Psoas muscle (tissue), 8 donors: Measurements from ENCODE around the gene SLC9B1. TPM values are rescaled to one million over a fixed set of nuclear protein-coding genes. Genes with fewer than 3 reads are reported as not detected.
"Not testable (repeated sequence)": the region's sequence is repeated elsewhere in the genome, so short reads cannot be mapped to it uniquely, and the experiment has no call there.

ENCODE experiments used
- ATAC-seq, 4 donors: fragments of 200-7000 bp; cut with Tn5 transposase; one replicate each; pipeline ENCODE4 v1.9.1; 2020; ENCODE audit warnings: moderate library complexity in 3 of 4, mild to moderate bottlenecking in 2 of 4
- DNase-seq, 2 donors: peaks; one replicate each; pipeline ENCODE4 v3.0.0-alpha.2; 2020
- H3K27ac ChIP-seq: fragments of 200-600 bp; one replicate; pipeline ENCODE4 v1.8.0; 2022
- H3K27me3 ChIP-seq, 3 donors: fragments of 200-600 bp in 1 of 3; one replicate each; pipeline versions ENCODE4 v1.6.1 to v1.8.0; 2013 to 2022; ENCODE audit warnings: low read length in 2 of 3, mild to moderate bottlenecking in 2 of 3, moderate library complexity in 1 of 3; ENCODE audit not compliant: insufficient read depth in 3 of 3
- H3K36me3 ChIP-seq, 2 donors: fragments of 200-600 bp in 1 of 2; one replicate each; pipeline versions ENCODE4 v1.6.1 to v1.8.0; 2013 to 2022; ENCODE audit warnings: low read depth in 1 of 2, mild to moderate bottlenecking in 1 of 2, moderate library complexity in 1 of 2; ENCODE audit not compliant: insufficient read depth in 1 of 2
- H3K4me1 ChIP-seq: fragments of 200-600 bp; one replicate; pipeline ENCODE4 v1.8.0; 2022
- H3K4me3 ChIP-seq: fragments of 200-600 bp; one replicate; pipeline ENCODE4 v1.8.0; 2022; ENCODE audit warnings: mild to moderate bottlenecking
- H3K9me3 ChIP-seq: fragments of 200-600 bp; one replicate; pipeline ENCODE4 v1.8.0; 2022
- CTCF ChIP-seq: fragments of 200-600 bp; IDR thresholded peaks from one replicate; pipeline ENCODE4 v1.8.0; 2022; ENCODE audit warnings: antibody characterized with exemption
- WGBS, 3 donors: extraction: QIAGEN DNeasy Blood & Tissue Kit; methylation state at CpG; one replicate each; pipeline versions ENCODE4 v1.1.6 to v1.1.7; 2013; 5-methylcytosine and 5-hydroxymethylcytosine counted together
- intact Hi-C, 2 donors: fragments of 100-400 bp; cut with DNase I; formaldehyde crosslinking; loops; one replicate each; pipeline versions ENCODE4 v1.11.0 to v1.14.2; 2022
- polyA plus RNA-seq, 3 donors: library from polyadenylated mRNA; stranded (reverse); fragments of 200-250 nt; gene quantifications; one replicate each; pipeline ENCODE4 v1.2.3, GENCODE V29; 2013
- total RNA-seq, 4 donors: library from RNA; stranded (reverse); fragmentation: NEBNext Ultra II Directional in 2 of 4; extraction: Animal tissue kit (Norgen Biotek cat#: 25700) in 2 of 4; gene quantifications; one replicate each; pipeline versions ENCODE4 v1.2.1 to v1.2.4, GENCODE V29; 2021 to 2023
- donor health status: healthy with polysubstance abuse.
- donor health status: DM: no; HTN: no; CAD: no; lungs with moderate emphysema.
- donor health status: Bipolar disorder and iron deficiency.
- donor health status: healthy.
- donor health status: DM: yes; HTN: yes; CAD: no.
- donor health status: DM: no; HTN: no; CAD: no.
- donor health status: DM: no; HTN: no; CAD: no.
- donor health status: DM: yes; HTN: yes; CAD: no.

The SLC9B1 gene
- total and polyA plus RNA-seq, 7 donors = 0.06 to 1.6 (median 0.91) TPM; not detected in 3

GRCh38 chr4:102935716-102936115 is 83.8 kb downstream of the SLC9B1 start:
- ATAC-seq (no peak), DNase-seq (no peak)
- Histone ChIP-seq H3K27me3 (no peaks in the 10 kb centered on the region), H3K4me3 (no peak overlapping the region), H3K9me3 (no peaks in the 10 kb centered on the region), H3K36me3 (no peaks in the 10 kb centered on the region), H3K27ac (no peak overlapping the region), H3K4me1 (no peaks in the 10 kb centered on the region)
- 89 to 93% (median 91%) methylated on average over 2 of the region's 2 CpGs for WGBS, 3 donors
- intact Hi-C loops = no loop called here
- TF ChIP-seq CTCF = no peak

- ATAC-seq, H3K27me3 ChIP-seq, DNase-seq, H3K36me3 ChIP-seq, H3K4me3 ChIP-seq, H3K27ac ChIP-seq, intact Hi-C loops, H3K4me1 ChIP-seq, H3K9me3 ChIP-seq: not testable (repeated sequence)
- 80 to 89% (median 84%) methylated on average over 8 of the region's 8 CpGs for WGBS, 3 donors
Measured at GRCh38 chr4:102919697-102920096, 99.8 kb downstream of the SLC9B1 start.

GRCh38 chr4:102918859-102919258 is 100.6 kb downstream of the SLC9B1 start:
- no peak for TF ChIP-seq CTCF
- ATAC-seq (no peak), DNase-seq (no peak)
- no peaks in the 10 kb centered on the region for H3K27me3 ChIP-seq
- peaks cover 6% of the 10 kb centered on the region for H3K9me3 ChIP-seq
- H3K4me1 ChIP-seq = no peaks in the 10 kb centered on the region
- 86 to 93% (median 90%) methylated on average over 3 of the region's 3 CpGs for WGBS, 3 donors
- intact Hi-C loops = no loop called here
- H3K36me3 ChIP-seq = no peaks in the 10 kb centered on the region
- no peak overlapping the region for H3K4me3 ChIP-seq
- no peak overlapping the region for H3K27ac ChIP-seq

- intact Hi-C loops = no loop called here
- TF ChIP-seq CTCF = no peak
- Histone ChIP-seq H3K27me3 (no peaks in the 10 kb centered on the region), H3K9me3 (no peaks in the 10 kb centered on the region), H3K4me1 (no peaks in the 10 kb centered on the region), H3K36me3 (no peaks in the 10 kb centered on the region), H3K4me3 (no peak overlapping the region), H3K27ac (no peak overlapping the region)
- 66 to 73% (median 69%) methylated on average over 2 of the region's 2 CpGs for WGBS, 3 donors
- DNase-seq (no peak), ATAC-seq (no peak)
Measured at GRCh38 chr4:102901804-102902203, 117.7 kb downstream of the SLC9B1 start.

- ATAC-seq, H3K27me3 ChIP-seq, DNase-seq, H3K4me1 ChIP-seq, H3K9me3 ChIP-seq, H3K27ac ChIP-seq, H3K36me3 ChIP-seq, intact Hi-C loops, H3K4me3 ChIP-seq: not testable (repeated sequence)
- 36 to 44% (median 36%) methylated on average over 2 to 3 of the region's 3 CpGs for WGBS, 3 donors
Measured at GRCh38 chr4:102897610-102898009, 121.9 kb downstream of the SLC9B1 start.

GRCh38 chr4:102896547-102896946 is 123.0 kb downstream of the SLC9B1 start:
- H3K27ac ChIP-seq, H3K4me1 ChIP-seq, H3K4me3 ChIP-seq, H3K27me3 ChIP-seq, DNase-seq, intact Hi-C loops, ATAC-seq, H3K9me3 ChIP-seq, H3K36me3 ChIP-seq: not testable (repeated sequence)
- WGBS, 3 donors = 95 to 96% (median 95%) methylated on average over 5 of the region's 5 CpGs

- H3K27me3 ChIP-seq, H3K9me3 ChIP-seq, H3K4me3 ChIP-seq, H3K27ac ChIP-seq, intact Hi-C loops, ATAC-seq, H3K4me1 ChIP-seq, DNase-seq, H3K36me3 ChIP-seq: not testable (repeated sequence)
- 86 to 91% (median 87%) methylated on average over 3 of the region's 3 CpGs for WGBS, 3 donors
Measured at GRCh38 chr4:102889866-102890265, 129.6 kb downstream of the SLC9B1 start.

GRCh38 chr4:102888570-102888969 is 130.9 kb downstream of the SLC9B1 start:
- H3K27me3 ChIP-seq, H3K27ac ChIP-seq, H3K4me1 ChIP-seq, H3K36me3 ChIP-seq, DNase-seq, intact Hi-C loops, H3K4me3 ChIP-seq, H3K9me3 ChIP-seq, ATAC-seq: not testable (repeated sequence)
- 90 to 97% (median 91%) methylated on average over 2 of the region's 2 CpGs for WGBS, 3 donors
